ENCODE data around the gene GYG2. TPM values are rescaled to one million over a fixed set of nuclear protein-coding genes. Genes with fewer than 3 reads are reported as not detected.
A peak's percentile ranks its signal among the peaks of the same experiment; 100 is the strongest.
"Not testable (repeated sequence)": the region's sequence is repeated elsewhere in the genome, so short reads cannot be mapped to it uniquely, and the experiment has no call there.

Gene GYG2
- total and polyA plus RNA-seq, 2 experiments from 2014 or later = 17.6 to 63.8 TPM

- Mint-ChIP-seq H3K4me1 (peaks cover 33% of the 10 kb centered on the region), H3K9me3 (no peaks in the 10 kb centered on the region; the same call in 2 of the 3 replicates), H3K27ac (peak overlapping the region; percentile 59; the same call in 1 of the 2 replicates), H3K36me3 (ENCODE audit: low read depth) (no peaks in the 10 kb centered on the region; the same call in 2 of the 3 replicates), H3K27me3 (ENCODE audit: insufficient read depth, low read depth, poor library complexity) (peaks cover 7% of the 10 kb centered on the region), H3K4me3 (no peak overlapping the region)
- H3K27me3 ChIP-seq (ENCODE audit: insufficient read depth) = no peaks in the 10 kb centered on the region
- no peak overlapping the region for H3K4me2 ChIP-seq
- H2AFZ ChIP-seq = no peak overlapping the region
- DNase-seq (ENCODE audit: low spot score) (no peak), ATAC-seq (no peak)
- no peaks in the 10 kb centered on the region for H3K9me2 ChIP-seq (ENCODE audit: insufficient read depth)
- no peaks in the 10 kb centered on the region for H4K20me1 ChIP-seq (replicated peaks; ENCODE audit: insufficient read depth)
- peaks cover 6% of the 10 kb centered on the region for H3K4me1 ChIP-seq (ENCODE audit: insufficient read depth)
- no peaks in the 10 kb centered on the region; the same call in 1 of the 2 replicates for H3K79me2 ChIP-seq (replicated peaks; ENCODE audit: insufficient read depth)
- TF ChIP-seq EZH2 (IDR thresholded peaks at IDR 0.05; ENCODE audit: low read depth, unreplicated experiment) (no peak), STAT1 (IDR thresholded peaks at IDR 0.05; ENCODE audit: unreplicated experiment) (no peak), POLR2AphosphoS5 (IDR thresholded peaks at IDR 0.05; ENCODE audit: low read depth) (no peak), ETS1 (IDR thresholded peaks at IDR 0.05) (no peak), CREB1 (CRISPR knock-in tag; IDR thresholded peaks at IDR 0.05; ENCODE audit: low read depth) (no peak), JUNB (IDR thresholded peaks at IDR 0.05; ENCODE audit: unreplicated experiment) (no peak), ZNF462 (CRISPR knock-in tag; IDR thresholded peaks at IDR 0.05) (no peak), REST (IDR thresholded peaks at IDR 0.05; ENCODE audit: unreplicated experiment) (no peak), CTCF (conservative IDR thresholded peaks at IDR 0.05; ENCODE audit: low read depth in 2 of 2) (no peak), EZH2phosphoT487 (IDR thresholded peaks at IDR 0.05; ENCODE audit: unreplicated experiment) (no peak)
- no peaks in the 10 kb centered on the region for H3F3A ChIP-seq (replicated peaks; ENCODE audit: low read depth)
- no peaks in the 10 kb centered on the region for H3K36me3 ChIP-seq (ENCODE audit: insufficient read depth)
- no peak overlapping the region for H3K27ac ChIP-seq (ENCODE audit: low read depth)
- H3K4me3 ChIP-seq = no peak overlapping the region
These were observed 34.4 kb upstream of the GYG2 start for GRCh38 chrX:2794336-2794735.

- not testable (repeated sequence) for H4K20me1 ChIP-seq (replicated peaks; ENCODE audit: insufficient read depth); H3K4me3 Mint-ChIP-seq; H3K27me3 Mint-ChIP-seq (ENCODE audit: insufficient read depth, low read depth, poor library complexity); H3K9me3 Mint-ChIP-seq; H3K27ac ChIP-seq (ENCODE audit: low read depth); DNase-seq (ENCODE audit: low spot score); H3F3A ChIP-seq (replicated peaks; ENCODE audit: low read depth); H2AFZ ChIP-seq; H3K27me3 ChIP-seq (ENCODE audit: insufficient read depth); H3K4me1 ChIP-seq (ENCODE audit: insufficient read depth); H3K36me3 ChIP-seq (ENCODE audit: insufficient read depth); H3K9me2 ChIP-seq (ENCODE audit: insufficient read depth); H3K4me3 ChIP-seq; H3K4me2 ChIP-seq; ATAC-seq; H3K79me2 ChIP-seq (replicated peaks; ENCODE audit: insufficient read depth); H3K27ac Mint-ChIP-seq; H3K36me3 Mint-ChIP-seq (ENCODE audit: low read depth)
- H3K4me1 Mint-ChIP-seq = peaks cover 41% of the 10 kb centered on the region
These were observed 31.9 kb upstream of the GYG2 start for GRCh38 chrX:2796808-2797207.
